SK-N-MC (cell line): ENCODE results near the gene PCCA.
"Not testable (repeated sequence)": the region's sequence is repeated elsewhere in the genome, so short reads cannot be mapped to it uniquely, and the experiment has no call there.

Experiments
- DNase-seq: peaks from one replicate; pipeline ENCODE4 v3.0.0-alpha.2; 2011; ENCODE audit warnings: low read depth, low spot score
- H3K27ac ChIP-seq: fragments of 200-600 bp; sonication (generic); 2 replicates; pipeline ENCODE4 v1.5.1; 2016; ENCODE audit warnings: mixed run types
- H3K36me3 ChIP-seq: fragments of 200-600 bp; sonication (generic); 2 replicates; pipeline ENCODE4 v1.6.1; 2017; ENCODE audit warnings: antibody characterized with exemption, low read length, mixed read lengths; ENCODE audit not compliant: insufficient read depth
- H3K4me3 ChIP-seq: fragments of 200-600 bp; sonication (generic); 2 replicates; pipeline ENCODE4 v1.5.1; 2016
- H3K9ac ChIP-seq: fragments of 200-600 bp; sonication (generic); 2 replicates; pipeline ENCODE4 v1.8.0; 2017; ENCODE audit warnings: mixed run types, mixed read lengths; ENCODE audit not compliant: insufficient read length
- H3K9me3 ChIP-seq: fragments of 200-600 bp; sonication (generic); 2 replicates; pipeline ENCODE4 v1.6.1; 2017; ENCODE audit warnings: low read depth, mild to moderate bottlenecking, antibody characterized with exemption, low read length, moderate library complexity, mixed read lengths
- EZH2 ChIP-seq: fragments of 200-600 bp; sonication (generic); IDR thresholded peaks from one replicate; pipeline ENCODE4 v1.6.1; 2017; ENCODE audit warnings: antibody characterized with exemption
- FOXP2 ChIP-seq: optimal IDR thresholded peaks from 2 replicates; pipeline ENCODE3; 2011; ENCODE audit warnings: mild to moderate bottlenecking, moderate library complexity; ENCODE audit not compliant: insufficient read depth; ENCODE audit errors: extremely low read length, control extremely low read depth
- POLR2AphosphoS5 ChIP-seq: IDR thresholded peaks from 2 replicates; pipeline ENCODE4 v1.6.1; 2012; ENCODE audit warnings: mild to moderate bottlenecking, low read depth, low read length, borderline replicate concordance

Gene PCCA

DNA sequence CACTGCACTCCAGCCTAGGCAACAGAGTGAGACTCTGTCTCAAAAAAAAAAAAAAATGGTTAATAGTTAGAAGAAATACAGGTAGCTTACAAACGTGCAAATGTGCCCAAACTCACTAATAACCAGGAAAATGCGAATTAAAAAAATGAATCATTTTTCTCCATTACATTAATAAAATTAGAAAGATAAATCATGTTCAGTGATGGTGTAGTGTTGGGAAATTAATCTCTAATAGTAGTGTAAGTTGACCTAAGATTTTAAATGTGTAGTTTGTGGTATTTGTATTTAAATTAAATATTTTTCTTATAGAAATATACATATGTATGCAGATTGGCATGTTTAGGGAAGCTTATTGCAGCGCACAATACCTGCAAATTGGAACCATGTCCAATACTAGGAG, 57.6 kb downstream of the PCCA start:
- no peaks in the 10 kb centered on the region for H3K9me3 ChIP-seq
- no peak for DNase-seq

GRCh38 chr13:100147825-100148224, 58.9 kb downstream of the PCCA start:
- H3K27ac ChIP-seq = no peak overlapping the region
- no peaks in the 10 kb centered on the region for H3K36me3 ChIP-seq
- no peak overlapping the region for H3K9ac ChIP-seq
- no peak for DNase-seq
- no peaks in the 10 kb centered on the region for H3K9me3 ChIP-seq
- no peak overlapping the region for H3K4me3 ChIP-seq
- TF ChIP-seq EZH2 (no peak), FOXP2 (no peak), POLR2AphosphoS5 (no peak)

More for the DNA sequence above, 57.6 kb downstream of the PCCA start:
- H3K36me3 ChIP-seq = no peaks in the 10 kb centered on the region
- no peak overlapping the region for H3K27ac ChIP-seq
- H3K9ac ChIP-seq = no peak overlapping the region
- TF ChIP-seq POLR2AphosphoS5 = no peak
- no peak for TF ChIP-seq EZH2
- no peak for TF ChIP-seq FOXP2
- H3K4me3 ChIP-seq = no peak overlapping the region

GRCh38 chr13:100148422-100148821, 59.5 kb downstream of the PCCA start:
- TF ChIP-seq FOXP2 (no peak), EZH2 (no peak), POLR2AphosphoS5 (no peak)
- DNase-seq = no peak
- no peaks in the 10 kb centered on the region for H3K9me3 ChIP-seq
- H3K27ac ChIP-seq = no peak overlapping the region
- H3K9ac ChIP-seq = no peak overlapping the region
- no peak overlapping the region for H3K4me3 ChIP-seq
- no peaks in the 10 kb centered on the region for H3K36me3 ChIP-seq

DNA sequence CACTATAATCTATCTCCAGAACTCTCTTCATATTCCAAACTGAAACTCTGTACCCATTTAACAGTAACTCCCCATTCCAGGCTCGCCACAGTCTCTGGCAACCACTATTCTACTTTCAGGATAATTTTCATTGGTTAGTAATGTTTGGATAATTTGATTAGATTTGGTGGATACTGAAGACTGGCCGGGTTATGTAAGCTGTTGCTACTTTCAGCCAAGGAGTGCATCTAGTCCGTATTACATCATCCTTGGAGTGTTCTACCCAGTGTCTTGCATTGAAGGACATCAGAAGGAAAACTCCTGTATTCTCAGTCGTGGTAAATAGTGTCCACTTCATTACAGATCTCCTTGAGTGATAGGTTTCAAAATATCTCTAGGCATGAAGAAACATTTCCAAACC, 60.5 kb downstream of the PCCA start:
- DNase-seq = no peak
- no peaks in the 10 kb centered on the region for H3K36me3 ChIP-seq
- no peak overlapping the region for H3K9ac ChIP-seq
- H3K4me3 ChIP-seq = no peak overlapping the region
- H3K9me3 ChIP-seq = no peaks in the 10 kb centered on the region
- TF ChIP-seq POLR2AphosphoS5 (no peak), EZH2 (no peak), FOXP2 (no peak)
- H3K27ac ChIP-seq = no peak overlapping the region

GRCh38 chr13:100150711-100151110, 61.8 kb downstream of the PCCA start:
- not testable (repeated sequence) for H3K27ac ChIP-seq, H3K9ac ChIP-seq, H3K36me3 ChIP-seq, H3K9me3 ChIP-seq, H3K4me3 ChIP-seq, DNase-seq

GRCh38 chr13:100154842-100155416, 66.0 kb downstream of the PCCA start:
- DNase-seq = no peak
- Histone ChIP-seq H3K36me3 (no peaks in the 10 kb centered on the region), H3K4me3 (no peak overlapping the region), H3K9me3 (no peaks in the 10 kb centered on the region), H3K9ac (no peak overlapping the region), H3K27ac (no peak overlapping the region)
- TF ChIP-seq POLR2AphosphoS5 = no peak
- TF ChIP-seq FOXP2 = no peak
- TF ChIP-seq EZH2 = no peak

- no peak overlapping the region for H3K9ac ChIP-seq
- H3K27ac ChIP-seq = peak overlapping the region; percentile 29; the same call in 1 of the 2 replicates
- H3K36me3 ChIP-seq = no peaks in the 10 kb centered on the region
- no peak for TF ChIP-seq POLR2AphosphoS5
- no peak for TF ChIP-seq FOXP2
- no peak for TF ChIP-seq EZH2
- H3K4me3 ChIP-seq = no peak overlapping the region
- no peaks in the 10 kb centered on the region for H3K9me3 ChIP-seq
- no peak for DNase-seq
These were observed 67.9 kb downstream of the PCCA start for GRCh38 chr13:100156788-100157187.

DNA sequence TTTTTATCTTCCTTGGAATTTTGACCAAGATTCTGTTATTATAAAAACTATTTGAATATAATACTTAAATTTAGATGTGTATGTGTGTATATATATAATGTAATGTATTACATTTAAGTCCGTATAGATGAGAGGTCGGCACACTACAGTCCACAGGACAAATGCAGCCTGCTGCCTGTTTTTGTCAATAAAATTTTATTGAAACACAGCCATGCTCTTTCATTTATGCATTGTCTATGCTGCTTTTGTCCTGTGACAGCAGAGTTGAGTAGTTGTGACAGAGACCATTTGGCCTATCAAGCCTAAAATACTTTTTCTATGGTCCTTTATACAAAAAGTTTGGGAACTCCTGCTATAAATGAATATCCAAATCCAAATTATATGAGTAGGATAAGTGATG, 69.7 kb downstream of the PCCA start:
- H3K4me3 ChIP-seq = no peak overlapping the region
- DNase-seq = no peak
- H3K9me3 ChIP-seq = no peaks in the 10 kb centered on the region
- no peak overlapping the region for H3K27ac ChIP-seq
- TF ChIP-seq EZH2 = no peak
- no peak for TF ChIP-seq FOXP2
- TF ChIP-seq POLR2AphosphoS5 = no peak
- H3K9ac ChIP-seq = no peak overlapping the region
- no peaks in the 10 kb centered on the region for H3K36me3 ChIP-seq

- Histone ChIP-seq H3K9me3 (no peaks in the 10 kb centered on the region), H3K9ac (no peak overlapping the region), H3K27ac (peak overlapping the region; percentile 30; the same call in 1 of the 2 replicates), H3K4me3 (no peak overlapping the region), H3K36me3 (no peaks in the 10 kb centered on the region)
- TF ChIP-seq POLR2AphosphoS5 = no peak
- TF ChIP-seq FOXP2 = no peak
- TF ChIP-seq EZH2 = no peak
- no peak for DNase-seq
These were observed 70.7 kb downstream of the PCCA start for GRCh38 chr13:100159584-100159983.

- Histone ChIP-seq H3K36me3 (no peaks in the 10 kb centered on the region), H3K9ac (no peak overlapping the region), H3K27ac (peak overlapping the region; percentile 12; the same call in 1 of the 2 replicates), H3K4me3 (no peak overlapping the region), H3K9me3 (no peaks in the 10 kb centered on the region)
- no peak for DNase-seq
- no peak for TF ChIP-seq POLR2AphosphoS5
- TF ChIP-seq FOXP2 = no peak
- TF ChIP-seq EZH2 = no peak
These were observed 71.6 kb downstream of the PCCA start for GRCh38 chr13:100160450-100160849.
